Mesothelial cell of epicardium (in vitro differentiated cells): ENCODE data around the gene GFOD2. TPM values are rescaled to one million over a fixed set of nuclear protein-coding genes. Genes with fewer than 3 reads are reported as not detected.
"Not testable (repeated sequence)": the region's sequence is repeated elsewhere in the genome, so short reads cannot be mapped to it uniquely, and the experiment has no call there.

ENCODE experiments used
- DNase-seq, 2 experiments: peaks; one replicate each; pipeline ENCODE4 v3.0.0; 2021; ENCODE audit warnings: low spot score in 2 of 2; ENCODE audit not compliant: unreplicated experiment in 2 of 2
- H3K27ac Mint-ChIP-seq: 2 replicates; pipeline ENCODE4 v1.8.0; 2021; ENCODE audit warnings: mixed read lengths
- H3K27me3 Mint-ChIP-seq: 2 replicates; pipeline ENCODE4 v1.8.0; 2021; ENCODE audit warnings: low read depth, mixed read lengths
- H3K36me3 Mint-ChIP-seq: 2 replicates; pipeline ENCODE4 v1.8.0; 2021; ENCODE audit warnings: mixed read lengths
- H3K4me1 Mint-ChIP-seq: 2 replicates; pipeline ENCODE4 v1.8.0; 2021; ENCODE audit warnings: mixed read lengths
- H3K4me3 Mint-ChIP-seq: 2 replicates; pipeline ENCODE4 v1.8.0; 2021; ENCODE audit warnings: mild to moderate bottlenecking, moderate library complexity, mixed read lengths
- H3K9me3 Mint-ChIP-seq: 2 replicates; pipeline ENCODE4 v1.8.0; 2021; ENCODE audit warnings: mixed read lengths
- CTCF ChIP-seq: fragments of 200-600 bp; sonication (generic); IDR thresholded peaks from one replicate; pipeline ENCODE4 v1.5.0; 2021; ENCODE audit warnings: antibody characterized with exemption; ENCODE audit not compliant: unreplicated experiment
- total RNA-seq: library from RNA; stranded (reverse); gene quantifications from 3 replicates; pipeline ENCODE4 v1.2.1, GENCODE V29; 2021

The GFOD2 gene
- total RNA-seq, 1 donor from 2014 or later: 27.0 TPM

- Mint-ChIP-seq H3K9me3 (no peaks in the 10 kb centered on the region), H3K4me1 (no peaks in the 10 kb centered on the region), H3K27ac (no peak overlapping the region), H3K36me3 (peaks cover 2% of the 10 kb centered on the region), H3K27me3 (no peaks in the 10 kb centered on the region), H3K4me3 (no peak overlapping the region)
- no peak for TF ChIP-seq CTCF
- no peak for DNase-seq
These were observed 33.5 kb upstream of the GFOD2 start for GRCh38 chr16:67752641-67753040.

- not testable (repeated sequence) for H3K4me3 Mint-ChIP-seq, H3K27ac Mint-ChIP-seq, H3K27me3 Mint-ChIP-seq, H3K4me1 Mint-ChIP-seq, DNase-seq, H3K9me3 Mint-ChIP-seq
- H3K36me3 Mint-ChIP-seq: peaks cover 10% of the 10 kb centered on the region
These were observed 32.2 kb upstream of the GFOD2 start for GRCh38 chr16:67751331-67751730.

- H3K27me3 Mint-ChIP-seq: no peaks in the 10 kb centered on the region
- H3K27ac Mint-ChIP-seq: no peak overlapping the region
- H3K4me1 Mint-ChIP-seq: no peaks in the 10 kb centered on the region
- no peak for DNase-seq
- no peak overlapping the region for H3K4me3 Mint-ChIP-seq
- H3K9me3 Mint-ChIP-seq: no peaks in the 10 kb centered on the region
- TF ChIP-seq CTCF: no peak
- peaks cover 12% of the 10 kb centered on the region for H3K36me3 Mint-ChIP-seq
These were observed 31.4 kb upstream of the GFOD2 start for GRCh38 chr16:67750466-67750865.

- peaks cover 13% of the 10 kb centered on the region for H3K36me3 Mint-ChIP-seq
- H3K4me1 Mint-ChIP-seq: no peaks in the 10 kb centered on the region
- TF ChIP-seq CTCF: no peak
- DNase-seq: no peak
- H3K27me3 Mint-ChIP-seq: no peaks in the 10 kb centered on the region
- H3K9me3 Mint-ChIP-seq: no peaks in the 10 kb centered on the region
- H3K4me3 Mint-ChIP-seq: no peak overlapping the region
- peak overlapping the region; percentile 30 for H3K27ac Mint-ChIP-seq
These were observed 30.4 kb upstream of the GFOD2 start for GRCh38 chr16:67749436-67750078.

GRCh38 chr16:67748834-67749233 lies 29.7 kb upstream of the GFOD2 start:
- no peak for TF ChIP-seq CTCF
- no peak overlapping the region for H3K4me3 Mint-ChIP-seq
- H3K27me3 Mint-ChIP-seq: no peaks in the 10 kb centered on the region
- peaks cover 17% of the 10 kb centered on the region for H3K36me3 Mint-ChIP-seq
- no peaks in the 10 kb centered on the region for H3K9me3 Mint-ChIP-seq
- DNase-seq: no peak
- no peak overlapping the region for H3K27ac Mint-ChIP-seq
- no peaks in the 10 kb centered on the region for H3K4me1 Mint-ChIP-seq

GRCh38 chr16:67746846-67747245 lies 27.7 kb upstream of the GFOD2 start:
- TF ChIP-seq CTCF: no peak
- no peak overlapping the region for H3K4me3 Mint-ChIP-seq
- H3K9me3 Mint-ChIP-seq: no peaks in the 10 kb centered on the region
- DNase-seq: no peak
- no peaks in the 10 kb centered on the region for H3K4me1 Mint-ChIP-seq
- H3K36me3 Mint-ChIP-seq: peaks cover 28% of the 10 kb centered on the region
- H3K27me3 Mint-ChIP-seq: no peaks in the 10 kb centered on the region
- no peak overlapping the region for H3K27ac Mint-ChIP-seq
